Heart right ventricle (tissue), 16 donors: ENCODE measurements around the gene TEAD1. TPM values are rescaled to one million over a fixed set of nuclear protein-coding genes. Genes with fewer than 3 reads are reported as not detected.

Experiments
- ATAC-seq, 8 donors: fragments of 200-7000 bp; cut with Tn5 transposase; one replicate each; pipeline ENCODE4 v1.9.1; 2020; ENCODE audit warnings: mild to moderate bottlenecking in 8 of 8, moderate library complexity in 8 of 8, moderate number of reproducible peaks in 1 of 8
- DNase-seq, 2 donors: peaks; one replicate each; pipeline ENCODE4 v3.0.0-alpha.2; 2020
- H3K27ac ChIP-seq, 10 donors: fragments of 200-600 bp; sonication (generic) in 2 of 10; one replicate each; pipeline versions ENCODE4 v1.5.0 to v1.8.0; 2020 to 2022; ENCODE audit warnings: mild to moderate bottlenecking in 3 of 10
- H3K27me3 ChIP-seq, 7 donors: fragments of 200-600 bp; one replicate each; pipeline ENCODE4 v1.8.0; 2021 to 2022; ENCODE audit warnings: mild to moderate bottlenecking in 2 of 7
- H3K36me3 ChIP-seq, 9 donors: fragments of 200-600 bp; sonication (generic) in 1 of 9; one replicate each; pipeline versions ENCODE4 v1.5.0 to v1.8.0; 2020 to 2022; ENCODE audit warnings: mild to moderate bottlenecking in 2 of 9
- H3K4me1 ChIP-seq, 9 donors: fragments of 200-600 bp; sonication (generic) in 1 of 9; one replicate each; pipeline versions ENCODE4 v1.5.0 to v1.8.0; 2020 to 2022; ENCODE audit warnings: mild to moderate bottlenecking in 4 of 9
- H3K4me3 ChIP-seq, 10 donors: fragments of 200-600 bp; sonication (generic) in 2 of 10; one replicate each; pipeline versions ENCODE4 v1.5.0 to v1.8.0; 2020 to 2022; ENCODE audit warnings: mild to moderate bottlenecking in 7 of 10, moderate library complexity in 2 of 10
- H3K9me3 ChIP-seq, 11 donors: fragments of 200-600 bp in 10 of 11; sonication (generic) in 2 of 11; one replicate each; pipeline versions ENCODE4 v1.5.0 to v1.8.0; 2013 to 2022; ENCODE audit warnings: mild to moderate bottlenecking in 2 of 11, control low read depth in 1 of 11, moderate library complexity in 1 of 11
- CTCF ChIP-seq, 9 donors: fragments of 200-600 bp; sonication (generic) in 2 of 9; IDR thresholded peaks; one replicate each; pipeline versions ENCODE4 v1.5.0 to v1.8.0; 2021 to 2022; ENCODE audit warnings: antibody characterized with exemption in 9 of 9, mild to moderate bottlenecking in 5 of 9, moderate library complexity in 1 of 9
- whole genome bisulfite sequencing, 2 donors: extraction: QIAGEN DNeasy Blood & Tissue Kit; methylation state at CpG; one replicate each; pipeline ENCODE4 v1.1.7; 2013; ENCODE audit warnings: inconsistent platforms in 1 of 2; 5-methylcytosine and 5-hydroxymethylcytosine counted together
- intact Hi-C, 10 donors: fragments of 100-400 bp; cut with DNase I; formaldehyde crosslinking; loops; one replicate each; pipeline versions ENCODE4 v1.11.1 to v1.14.2; 2022
- polyA plus RNA-seq, 2 donors: library from polyadenylated mRNA; stranded (reverse); fragments of 200-250 nt; gene quantifications; one replicate each; pipeline ENCODE4 v1.2.3, GENCODE V29; 2013
- total RNA-seq, 10 donors: library from RNA; stranded (reverse); fragmentation: NEBNext Ultra II Directional in 3 of 10; extraction: Animal tissue kit (Norgen Biotek cat#: 25700) in 3 of 10; gene quantifications; one replicate each; pipeline versions ENCODE4 v1.2.1 to v1.2.4, GENCODE V29; 2021 to 2023
- donor health status: Arrhythmogenic right ventricular cardiomyopathy.
- donor health status: ischemic (EF 13 %, LVEDD 7.1; RV severe dilation, severe dysfunction).
- donor health status: healthy with polysubstance abuse.
- donor health status: DM: no; HTN: yes; CAD: no.
- donor health status: DM: no; HTN: no; CAD: no.
- donor health status: ischemic (EF 25% LVEDD 6.9; RV normal size, moderate dysfunction).
- donor health status: ischemic (EF 25% LVEDD 5.7; RV mildly dilated, moderate dysfunction).
- donor health status: healthy.
- donor health status: DM: yes; HTN: yes; CAD: no.
- donor health status: Ischemic cardiomyopathy.
- donor health status: ischemic (EF 35%, LVEDD 5.7; RV mildly dilated, moderate dysfunction).
- donor health status: nonischemic (EF 11% LVEDD 7.7; RV severe dilation, severe dysfunction).
- donor health status: DM: yes; HTN: yes; CAD: no.
- donor health status: PGD.
- donor health status: ischemic (EF 29% LVEDD 5.4; RV normal size, mild dysfunction).
- donor health status: nonischemic (EF 23%, LVEDD 6.1; RV moderate dilation, normal function).

Gene TEAD1
- total and polyA plus RNA-seq, 12 donors: 12.7 to 138 (median 116) TPM

GRCh38 chr11:12986194-12986898 is 312.1 kb downstream of the TEAD1 start:
- no peak for ATAC-seq
- 72 to 76% methylated on average over 8 of the region's 8 CpGs for WGBS, 2 donors
- H3K27me3 ChIP-seq: peaks cover 0 to 23% (median 7%) of the 10 kb centered on the region in 7 donors
- H3K9me3 ChIP-seq: no peaks in the 10 kb centered on the region
- no peaks in the 10 kb centered on the region for H3K4me1 ChIP-seq
- DNase-seq: no peak
- no peak for TF ChIP-seq CTCF (IDR thresholded peaks at IDR 0.05)
- H3K4me3 ChIP-seq: no peak overlapping the region
- intact Hi-C loops: no loop called here
- no peak overlapping the region for H3K27ac ChIP-seq
- H3K36me3 ChIP-seq: no peaks in the 10 kb centered on the region

- ATAC-seq: no peak
- no peak for TF ChIP-seq CTCF (IDR thresholded peaks at IDR 0.05)
- no peaks in the 10 kb centered on the region for H3K4me1 ChIP-seq
- 75 to 82% methylated on average over 13 of the region's 13 CpGs for WGBS, 2 donors
- peaks cover 0 to 20% (median 7%) of the 10 kb centered on the region in 7 donors for H3K27me3 ChIP-seq
- no peak overlapping the region for H3K27ac ChIP-seq
- intact Hi-C loops: no loop called here
- H3K9me3 ChIP-seq: no peaks in the 10 kb centered on the region
- no peaks in the 10 kb centered on the region for H3K36me3 ChIP-seq
- no peak for DNase-seq
- H3K4me3 ChIP-seq: no peak overlapping the region
Measured at GRCh38 chr11:12989428-12990161, 315.4 kb downstream of the TEAD1 start.

GRCh38 chr11:12990162-12990480 is 315.9 kb downstream of the TEAD1 start:
- ATAC-seq: no peak
- Histone ChIP-seq H3K27ac (no peak overlapping the region), H3K9me3 (no peaks in the 10 kb centered on the region), H3K4me3 (no peak overlapping the region), H3K4me1 (no peaks in the 10 kb centered on the region), H3K36me3 (no peaks in the 10 kb centered on the region), H3K27me3 (peaks cover 0 to 20% (median 7%) of the 10 kb centered on the region in 7 donors)
- DNase-seq: no peak
- intact Hi-C loops: no loop called here
- WGBS, 2 donors: 91 to 95% methylated on average over 1 of the region's 1 CpG
- no peak for TF ChIP-seq CTCF (IDR thresholded peaks at IDR 0.05)

- intact Hi-C loops: no loop called here
- TF ChIP-seq CTCF (IDR thresholded peaks at IDR 0.05): no peak
- peaks cover 0 to 16% (median 0%) of the 10 kb centered on the region in 7 donors for H3K27me3 ChIP-seq
- peaks cover 0 to 6% (median 0%) of the 10 kb centered on the region in 11 donors for H3K9me3 ChIP-seq
- ATAC-seq: no peak
- H3K4me3 ChIP-seq: no peak overlapping the region
- H3K4me1 ChIP-seq: no peaks in the 10 kb centered on the region
- DNase-seq: no peak
- 95 to 100% methylated on average over 1 of the region's 1 CpG for WGBS, 2 donors
- H3K27ac ChIP-seq: no peak overlapping the region
- no peaks in the 10 kb centered on the region for H3K36me3 ChIP-seq
Measured at GRCh38 chr11:12991426-12991825, 317.2 kb downstream of the TEAD1 start.
